ENCODE measurements around the gene PTPN21.

DNA sequence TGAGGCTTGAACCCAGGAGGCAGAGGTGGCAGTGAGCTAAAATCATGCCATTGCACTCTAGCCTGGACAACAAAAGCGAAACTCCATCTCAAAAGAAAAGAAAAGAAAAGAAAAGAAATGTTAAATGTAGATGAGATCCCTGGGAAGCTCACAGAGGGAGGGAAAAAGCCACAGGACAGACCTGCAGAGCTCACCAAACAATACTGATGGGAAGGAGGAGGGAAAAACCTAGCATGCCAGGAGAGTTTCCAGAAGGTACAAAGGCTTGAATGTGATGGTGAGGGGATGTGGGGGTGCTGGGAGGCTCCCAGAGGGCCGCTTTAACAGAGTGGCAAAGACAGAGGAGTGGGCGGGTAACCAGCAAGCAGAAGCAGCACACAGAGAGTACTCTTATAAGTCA, 72.3 kb downstream of the PTPN21 start:
- TF ChIP-seq, protein P1, sequence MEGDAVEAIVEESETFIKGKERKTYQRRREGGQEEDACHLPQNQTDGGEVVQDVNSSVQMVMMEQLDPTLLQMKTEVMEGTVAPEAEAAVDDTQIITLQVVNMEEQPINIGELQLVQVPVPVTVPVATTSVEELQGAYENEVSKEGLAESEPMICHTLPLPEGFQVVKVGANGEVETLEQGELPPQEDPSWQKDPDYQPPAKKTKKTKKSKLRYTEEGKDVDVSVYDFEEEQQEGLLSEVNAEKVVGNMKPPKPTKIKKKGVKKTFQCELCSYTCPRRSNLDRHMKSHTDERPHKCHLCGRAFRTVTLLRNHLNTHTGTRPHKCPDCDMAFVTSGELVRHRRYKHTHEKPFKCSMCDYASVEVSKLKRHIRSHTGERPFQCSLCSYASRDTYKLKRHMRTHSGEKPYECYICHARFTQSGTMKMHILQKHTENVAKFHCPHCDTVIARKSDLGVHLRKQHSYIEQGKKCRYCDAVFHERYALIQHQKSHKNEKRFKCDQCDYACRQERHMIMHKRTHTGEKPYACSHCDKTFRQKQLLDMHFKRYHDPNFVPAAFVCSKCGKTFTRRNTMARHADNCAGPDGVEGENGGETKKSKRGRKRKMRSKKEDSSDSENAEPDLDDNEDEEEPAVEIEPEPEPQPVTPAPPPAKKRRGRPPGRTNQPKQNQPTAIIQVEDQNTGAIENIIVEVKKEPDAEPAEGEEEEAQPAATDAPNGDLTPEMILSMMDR (IDR thresholded peaks at IDR 0.05; ENCODE audit: low read depth, low read length, missing input control) = no peak
- TF ChIP-seq JUND (IDR thresholded peaks at IDR 0.05) (no peak), FOXA1 (IDR thresholded peaks at IDR 0.05) (no peak), GABPA (IDR thresholded peaks at IDR 0.05 in 1 of 2, conservative IDR thresholded peaks at IDR 0.05 in 1 of 2) (no peak)
- TF ChIP-seq, protein P2, sequence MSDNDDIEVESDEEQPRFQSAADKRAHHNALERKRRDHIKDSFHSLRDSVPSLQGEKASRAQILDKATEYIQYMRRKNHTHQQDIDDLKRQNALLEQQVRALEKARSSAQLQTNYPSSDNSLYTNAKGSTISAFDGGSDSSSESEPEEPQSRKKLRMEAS (IDR thresholded peaks at IDR 0.05) = no peak
